Heart left ventricle (tissue), 16 donors: Measurements from ENCODE around the gene TRERF1. TPM values are rescaled to one million over a fixed set of nuclear protein-coding genes. Genes with fewer than 3 reads are reported as not detected.

ENCODE experiments used
- ATAC-seq, 4 donors: fragments of 200-7000 bp; cut with Tn5 transposase; one replicate each; pipeline ENCODE4 v1.9.1; 2020 to 2022; ENCODE audit warnings: moderate library complexity in 4 of 4, mild to moderate bottlenecking in 3 of 4, moderate number of reproducible peaks in 1 of 4
- DNase-seq, 5 donors: peaks; one replicate each; pipeline ENCODE4 v3.0.0-alpha.2; 2020
- H3K27ac ChIP-seq, 12 donors: fragments of 200-600 bp; sonication (generic) in 4 of 12; one replicate each; pipeline versions ENCODE4 v1.5.0 to v1.8.0; 2016 to 2022; ENCODE audit warnings: mild to moderate bottlenecking in 2 of 12
- H3K27me3 ChIP-seq, 9 donors: fragments of 200-600 bp; sonication (generic) in 2 of 9; one replicate each; pipeline versions ENCODE4 v1.5.1 to v1.8.0; 2016 to 2022; ENCODE audit warnings: mild to moderate bottlenecking in 3 of 9
- H3K36me3 ChIP-seq, 9 donors: fragments of 200-600 bp; sonication (generic) in 2 of 9; one replicate each; pipeline versions ENCODE4 v1.5.0 to v1.8.0; 2018 to 2022; ENCODE audit warnings: mild to moderate bottlenecking in 2 of 9
- H3K4me1 ChIP-seq, 12 donors: fragments of 200-600 bp; sonication (generic) in 4 of 12; one replicate each; pipeline versions ENCODE4 v1.5.0 to v1.8.0; 2016 to 2022; ENCODE audit warnings: mild to moderate bottlenecking in 3 of 12
- H3K4me3 ChIP-seq, 12 donors: fragments of 200-600 bp; sonication (generic) in 4 of 12; one replicate each; pipeline versions ENCODE4 v1.5.0 to v1.8.0; 2017 to 2022; ENCODE audit warnings: mild to moderate bottlenecking in 9 of 12, moderate library complexity in 4 of 12
- H3K9me3 ChIP-seq, 12 donors: fragments of 200-600 bp; sonication (generic) in 4 of 12; one replicate each; pipeline versions ENCODE4 v1.5.0 to v1.8.0; 2016 to 2022; ENCODE audit warnings: mild to moderate bottlenecking in 1 of 12
- CTCF ChIP-seq, 12 donors: fragments of 200-600 bp; sonication (generic) in 4 of 12; IDR thresholded peaks; one replicate each; pipeline versions ENCODE4 v1.5.0 to v1.8.0; 2018 to 2022; ENCODE audit warnings: antibody characterized with exemption in 12 of 12, mild to moderate bottlenecking in 5 of 12
- POLR2A ChIP-seq, 2 donors: fragments of 450-650 bp; IDR thresholded peaks; one replicate each; pipeline ENCODE4 v1.6.1; 2017; ENCODE audit warnings: antibody characterized with exemption in 2 of 2, mild to moderate bottlenecking in 2 of 2, moderate library complexity in 2 of 2
- WGBS, 4 donors: extraction: QIAGEN DNeasy Blood & Tissue Kit in 2 of 4; methylation state at CpG; one replicate each; pipeline versions ENCODE4 v1.1.5 to v1.1.7; 2013 to 2018; 5-methylcytosine and 5-hydroxymethylcytosine counted together
- intact Hi-C, 10 donors: fragments of 100-400 bp; cut with DNase I; formaldehyde crosslinking; loops; one replicate each; pipeline versions ENCODE4 v1.11.1 to v1.14.2; 2022
- polyA plus RNA-seq, 2 donors: library from polyadenylated mRNA; stranded (reverse); fragments of 200-250 nt; gene quantifications; one replicate each; pipeline ENCODE4 v1.2.3, GENCODE V29; 2013
- total RNA-seq, 9 donors: library from RNA; depleted of rRNA in 2 of 9; stranded (reverse); fragments of >200 nt in 2 of 9; fragmentation: NEBNext Ultra II Directional in 3 of 9; extraction: Animal tissue kit (Norgen Biotek cat#: 25700) in 3 of 9; gene quantifications; one replicate each; pipeline versions ENCODE4 v1.1.0 to v1.2.4, GENCODE V29; 2016 to 2023
- donor health status: ischemic (EF 13 %, LVEDD 7.1; RV severe dilation, severe dysfunction).
- donor health status: healthy with polysubstance abuse.
- donor health status: DM: no; HTN: yes; CAD: no.
- donor health status: DM: no; HTN: no; CAD: no.
- donor health status: ischemic (EF 25% LVEDD 6.9; RV normal size, moderate dysfunction).
- donor health status: ischemic (EF 25% LVEDD 5.7; RV mildly dilated, moderate dysfunction).
- donor health status: healthy.
- donor health status: DM: yes; HTN: yes; CAD: no.
- donor health status: ischemic (EF 35%, LVEDD 5.7; RV mildly dilated, moderate dysfunction).
- donor health status: nonischemic (EF 11% LVEDD 7.7; RV severe dilation, severe dysfunction).
- donor health status: DM: yes; HTN: yes; CAD: no.
- donor health status: PGD.
- donor health status: ischemic (EF 29% LVEDD 5.4; RV normal size, mild dysfunction).
- donor health status: nonischemic (EF 23%, LVEDD 6.1; RV moderate dilation, normal function).

Gene TRERF1
- total and polyA plus RNA-seq, 11 donors: 0.53 to 4.5 (median 1.5) TPM

DNA sequence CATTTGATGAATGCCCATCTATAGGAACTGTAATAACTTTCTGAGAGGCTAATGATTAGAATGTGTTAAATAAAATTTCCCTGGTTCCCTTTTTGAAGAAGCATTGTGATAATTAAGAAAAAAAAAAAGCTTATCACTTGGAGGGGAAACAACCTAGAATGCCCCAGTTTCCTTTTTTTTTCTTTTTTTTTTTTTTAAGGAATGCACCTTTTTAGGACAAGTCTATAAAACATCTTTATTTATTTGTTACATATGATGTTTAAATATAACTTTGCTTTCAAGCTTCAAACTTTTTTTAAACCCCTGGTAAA lies 226.7 kb downstream of the TRERF1 start:
- peaks cover 0 to 11% (median 0%) of the 10 kb centered on the region in 12 donors for H3K4me1 ChIP-seq
- DNase-seq (no peak), ATAC-seq (no peak)
- H3K27ac ChIP-seq: no peak overlapping the region
- peaks cover 0 to 27% (median 5%) of the 10 kb centered on the region in 9 donors for H3K36me3 ChIP-seq
- no peaks in the 10 kb centered on the region for H3K27me3 ChIP-seq
- no peaks in the 10 kb centered on the region for H3K9me3 ChIP-seq
- H3K4me3 ChIP-seq: no peak overlapping the region
- intact Hi-C loops: no loop called here
- TF ChIP-seq POLR2A (IDR thresholded peaks at IDR 0.05) (no peak), CTCF (IDR thresholded peaks at IDR 0.05) (no peak)

DNA sequence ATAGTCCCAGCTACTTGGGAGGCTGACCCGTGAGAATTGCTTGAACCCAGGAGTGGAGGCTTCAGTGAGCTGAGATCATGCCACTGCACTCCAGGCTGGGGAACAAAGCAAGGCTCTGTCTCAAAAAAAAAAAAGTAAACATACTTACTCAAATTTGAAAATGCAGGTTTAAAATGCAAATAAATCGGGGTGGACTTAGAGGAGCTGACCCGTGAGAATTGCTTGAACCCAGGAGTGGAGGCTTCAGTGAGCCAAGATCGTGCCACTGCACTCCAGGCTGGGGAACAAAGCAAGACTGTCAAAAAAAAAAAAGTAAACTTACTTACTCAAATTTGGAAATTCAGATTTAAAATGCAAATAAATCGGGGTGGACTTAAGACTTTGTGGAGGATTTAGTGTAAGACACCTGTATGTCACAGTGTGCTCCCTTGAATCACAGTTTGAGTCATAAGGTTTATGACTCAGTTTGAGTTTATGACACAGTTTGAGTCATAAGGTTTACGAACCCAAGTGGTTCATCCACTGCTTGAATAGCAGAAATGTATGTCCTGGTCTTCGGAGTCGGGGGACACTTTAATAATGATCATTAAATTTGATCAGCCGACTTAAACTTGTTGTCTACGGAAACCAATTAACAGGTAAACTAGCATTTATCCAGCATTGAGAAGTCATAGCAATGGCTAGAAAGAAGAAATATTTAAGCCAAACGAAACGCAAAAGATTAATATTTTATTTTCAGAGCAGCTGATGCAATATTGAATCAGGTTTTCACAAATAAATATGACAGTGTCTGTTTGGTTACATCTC lies 227.3 kb downstream of the TRERF1 start:
- TF ChIP-seq CTCF (IDR thresholded peaks at IDR 0.05): no peak
- TF ChIP-seq POLR2A (IDR thresholded peaks at IDR 0.05): no peak
- Histone ChIP-seq H3K27ac (no peak overlapping the region), H3K4me3 (no peak overlapping the region), H3K36me3 (peaks cover 0 to 27% (median 5%) of the 10 kb centered on the region in 9 donors), H3K4me1 (peaks cover 0 to 11% (median 0%) of the 10 kb centered on the region in 12 donors), H3K27me3 (no peaks in the 10 kb centered on the region), H3K9me3 (no peaks in the 10 kb centered on the region)
- ATAC-seq: no peak
- DNase-seq: no peak
- intact Hi-C loops: loop anchor here in 2 of 10 donors (5.0 kb wide), 2 partner anchors 147 to 323 kb away; no protein-coding TSS in a partner anchor
- WGBS, 4 donors: 74 to 93% (median 91%) methylated on average over 12 of the region's 12 CpGs

GRCh38 chr6:42222448-42222847 lies 229.3 kb downstream of the TRERF1 start:
- Histone ChIP-seq H3K36me3 (peaks cover 0 to 8% (median 0%) of the 10 kb centered on the region in 9 donors), H3K9me3 (no peaks in the 10 kb centered on the region), H3K4me1 (peaks cover 0 to 11% (median 0%) of the 10 kb centered on the region in 12 donors), H3K4me3 (no peak overlapping the region), H3K27me3 (no peaks in the 10 kb centered on the region), H3K27ac (no peak overlapping the region)
- TF ChIP-seq CTCF (IDR thresholded peaks at IDR 0.05) (no peak), POLR2A (IDR thresholded peaks at IDR 0.05) (no peak)
- intact Hi-C loops: loop anchor here in 2 of 10 donors (5.0 kb wide), 2 partner anchors 145 to 325 kb away; no protein-coding TSS in a partner anchor
- ATAC-seq: no peak
- no peak for DNase-seq
- WGBS, 4 donors: 77 to 92% (median 87%) methylated on average over 7 of the region's 7 CpGs

- intact Hi-C loops: loop anchor here in 2 of 10 donors (5.0 kb wide), 2 partner anchors 144 to 326 kb away; no protein-coding TSS in a partner anchor
- Histone ChIP-seq H3K36me3 (no peaks in the 10 kb centered on the region), H3K27ac (no peak overlapping the region), H3K4me3 (no peak overlapping the region), H3K27me3 (no peaks in the 10 kb centered on the region), H3K4me1 (peaks cover 0 to 17% (median 6%) of the 10 kb centered on the region in 12 donors), H3K9me3 (no peaks in the 10 kb centered on the region)
- DNase-seq (no peak), ATAC-seq (no peak)
- no peak for TF ChIP-seq CTCF (IDR thresholded peaks at IDR 0.05)
- TF ChIP-seq POLR2A (IDR thresholded peaks at IDR 0.05): no peak
- 86 to 90% (median 88%) methylated on average over 4 of the region's 4 CpGs for WGBS, 4 donors
Observed at GRCh38 chr6:42221546-42221945, 230.2 kb downstream of the TRERF1 start.
